Natural killer cell (primary cell): ENCODE data around the gene HGS. TPM values are rescaled to one million over a fixed set of nuclear protein-coding genes. Genes with fewer than 3 reads are reported as not detected.

Experiments
- ATAC-seq, 3 donors: fragments of 150-1000 bp in 2 of 3; fragments of 200-7000 bp in 1 of 3; cut with Tn5 transposase; 1 replicate in 1 of 3; 2 replicates in 2 of 3; pipeline ENCODE4 v1.10.0; 2021; ENCODE audit warnings: mild to moderate bottlenecking in 2 of 3, moderate library complexity in 2 of 3
- DNase-seq, 2 donors: peaks; one replicate each; pipeline versions ENCODE4 v3.0.0 to v3.0.0-alpha.2; 2013 to 2021; ENCODE audit warnings: mixed read lengths in 1 of 2
- H3K27ac ChIP-seq: one replicate; pipeline ENCODE4 v1.5.1; 2013; ENCODE audit warnings: mild to moderate bottlenecking, low read length
- H3K27me3 ChIP-seq: one replicate; pipeline ENCODE4 v1.6.1; 2013; ENCODE audit warnings: low read length; ENCODE audit not compliant: control insufficient read depth, insufficient read depth
- H3K36me3 ChIP-seq: one replicate; pipeline ENCODE4 v1.6.1; 2013; ENCODE audit warnings: low read length; ENCODE audit not compliant: control insufficient read depth, insufficient read depth
- H3K4me1 ChIP-seq: one replicate; pipeline ENCODE4 v1.6.1; 2013; ENCODE audit warnings: low read length; ENCODE audit not compliant: control insufficient read depth, insufficient read depth
- H3K4me3 ChIP-seq: one replicate; pipeline ENCODE4 v1.5.1; 2013; ENCODE audit warnings: low read length
- H3K9me3 ChIP-seq: one replicate; pipeline ENCODE4 v1.6.1; 2013; ENCODE audit warnings: low read length; ENCODE audit not compliant: control insufficient read depth, insufficient read depth
- H3K27ac Mint-ChIP-seq, 2 donors: one replicate each; pipeline ENCODE4 v1.8.0; 2022; ENCODE audit warnings: mild to moderate bottlenecking in 2 of 2, mixed read lengths in 2 of 2, moderate library complexity in 1 of 2
- H3K27me3 Mint-ChIP-seq, 2 donors: one replicate each; pipeline ENCODE4 v1.8.0; 2022; ENCODE audit warnings: low read depth in 2 of 2, mixed read lengths in 2 of 2
- H3K36me3 Mint-ChIP-seq: one replicate; pipeline ENCODE4 v1.8.0; 2022; ENCODE audit warnings: mixed read lengths
- H3K4me1 Mint-ChIP-seq, 2 donors: one replicate each; pipeline ENCODE4 v1.8.0; 2022; ENCODE audit warnings: mixed read lengths in 2 of 2
- H3K4me3 Mint-ChIP-seq: one replicate; pipeline ENCODE4 v1.8.0; 2022; ENCODE audit warnings: mild to moderate bottlenecking, moderate library complexity, mixed read lengths
- H3K9me3 Mint-ChIP-seq, 2 donors: one replicate each; pipeline ENCODE4 v1.8.0; 2022; ENCODE audit warnings: mixed read lengths in 2 of 2
- WGBS: methylation state at CpG from one replicate; pipeline ENCODE4 v1.1.7; 2013; ENCODE audit warnings: missing lambda C conversion rate; ENCODE audit not compliant: insufficient coverage; 5-methylcytosine and 5-hydroxymethylcytosine counted together
- intact Hi-C: fragments of 100-400 bp; cut with micrococcal nuclease; formaldehyde crosslinking; loops from one replicate; pipeline ENCODE4 v1.14.2; 2022
- total RNA-seq, 4 donors: library from RNA; stranded (reverse); fragments of 120-200 nt in 1 of 4; gene quantifications; one replicate each; pipeline versions ENCODE4 v1.2.3 to v1.2.4, GENCODE V29; 2013 to 2022
- TF ChIP-seq, protein P1 (sequence below): fragments of 200-600 bp; IDR thresholded peaks from one replicate; pipeline ENCODE4 v1.8.0; 2022; ENCODE audit warnings: antibody characterized with exemption

HGS gene
- total RNA-seq, 3 donors from 2014 or later (not counting 1 experiment from before 2014, with no cell fraction given) = 179 to 186 (median 181) TPM

DNA sequence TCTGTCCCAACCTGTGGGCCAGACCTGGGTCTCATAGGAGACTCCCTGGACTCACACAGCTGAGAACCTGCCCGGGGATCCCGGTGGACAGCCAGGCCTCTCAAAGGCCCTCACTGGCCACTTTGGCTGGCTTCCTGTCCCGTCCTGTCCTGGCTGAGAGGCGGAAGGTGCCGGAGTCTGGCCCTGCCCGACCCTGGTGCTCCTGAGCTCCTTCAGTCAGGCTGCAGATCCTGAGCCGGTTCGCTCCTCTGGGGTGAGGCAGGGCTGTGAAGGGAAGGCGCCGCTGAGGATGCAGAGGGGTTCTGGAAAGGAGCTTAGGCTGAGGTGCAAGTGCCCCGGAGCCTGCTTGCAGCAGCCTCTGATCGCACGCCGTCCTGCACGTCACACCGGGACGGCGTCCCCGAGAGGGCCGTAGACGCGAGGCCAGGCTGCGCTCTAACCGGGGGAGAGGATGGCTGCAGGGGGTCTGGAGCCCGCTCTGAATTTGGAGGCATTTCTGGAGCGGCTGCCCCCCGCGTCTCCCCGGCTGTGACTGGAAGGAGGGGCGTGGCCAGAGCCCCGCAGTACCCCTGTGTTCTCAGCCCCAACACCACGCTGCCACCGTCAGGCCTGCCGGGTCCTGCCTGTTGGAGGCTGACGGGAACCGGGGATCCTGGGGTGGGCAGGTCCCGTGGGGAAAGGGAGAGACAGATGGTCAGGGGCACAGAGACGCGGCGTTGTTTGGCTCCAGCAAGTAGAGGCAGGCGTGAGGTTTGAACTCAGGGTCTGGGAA lies 4.1 kb downstream of the HGS start:
- H3K27ac ChIP-seq = no peak overlapping the region
- H3K36me3 Mint-ChIP-seq = no peaks in the 10 kb centered on the region
- no peak overlapping the region for H3K4me3 ChIP-seq
- peaks cover 21% of the 10 kb centered on the region for H3K4me1 ChIP-seq
- H3K27me3 Mint-ChIP-seq = no peaks in the 10 kb centered on the region
- H3K27me3 ChIP-seq = no peaks in the 10 kb centered on the region
- no peak for ATAC-seq
- no peaks in the 10 kb centered on the region for H3K9me3 ChIP-seq
- 96% methylated on average over 41 of the region's 41 CpGs for WGBS
- H3K4me1 Mint-ChIP-seq = peaks cover 18 to 40% of the 10 kb centered on the region in 2 donors
- intact Hi-C loops = no loop called here
- peaks cover 58% of the 10 kb centered on the region for H3K36me3 ChIP-seq
- H3K9me3 Mint-ChIP-seq = no peaks in the 10 kb centered on the region
- H3K27ac Mint-ChIP-seq = no peak overlapping the region
- no peak overlapping the region for H3K4me3 Mint-ChIP-seq
- TF ChIP-seq, protein P1, sequence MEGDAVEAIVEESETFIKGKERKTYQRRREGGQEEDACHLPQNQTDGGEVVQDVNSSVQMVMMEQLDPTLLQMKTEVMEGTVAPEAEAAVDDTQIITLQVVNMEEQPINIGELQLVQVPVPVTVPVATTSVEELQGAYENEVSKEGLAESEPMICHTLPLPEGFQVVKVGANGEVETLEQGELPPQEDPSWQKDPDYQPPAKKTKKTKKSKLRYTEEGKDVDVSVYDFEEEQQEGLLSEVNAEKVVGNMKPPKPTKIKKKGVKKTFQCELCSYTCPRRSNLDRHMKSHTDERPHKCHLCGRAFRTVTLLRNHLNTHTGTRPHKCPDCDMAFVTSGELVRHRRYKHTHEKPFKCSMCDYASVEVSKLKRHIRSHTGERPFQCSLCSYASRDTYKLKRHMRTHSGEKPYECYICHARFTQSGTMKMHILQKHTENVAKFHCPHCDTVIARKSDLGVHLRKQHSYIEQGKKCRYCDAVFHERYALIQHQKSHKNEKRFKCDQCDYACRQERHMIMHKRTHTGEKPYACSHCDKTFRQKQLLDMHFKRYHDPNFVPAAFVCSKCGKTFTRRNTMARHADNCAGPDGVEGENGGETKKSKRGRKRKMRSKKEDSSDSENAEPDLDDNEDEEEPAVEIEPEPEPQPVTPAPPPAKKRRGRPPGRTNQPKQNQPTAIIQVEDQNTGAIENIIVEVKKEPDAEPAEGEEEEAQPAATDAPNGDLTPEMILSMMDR = no peak
- DNase-seq = no peak

DNA sequence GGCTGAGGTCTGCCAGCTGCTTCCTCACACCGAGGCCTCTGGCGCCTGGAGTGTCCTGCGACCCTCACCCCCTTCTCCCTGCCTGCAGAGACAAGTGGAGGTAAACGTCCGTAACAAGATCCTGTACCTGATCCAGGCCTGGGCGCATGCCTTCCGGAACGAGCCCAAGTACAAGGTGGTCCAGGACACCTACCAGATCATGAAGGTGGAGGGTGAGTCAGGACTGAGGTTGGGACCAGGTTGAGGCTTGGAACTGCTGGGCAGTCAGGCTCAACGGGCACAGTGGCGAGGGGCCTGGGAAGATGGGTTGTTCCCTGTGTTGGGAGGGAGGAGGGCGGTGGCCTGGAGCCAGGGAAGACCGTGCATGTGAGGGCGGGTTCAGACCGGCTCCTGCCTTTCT lies 4.8 kb downstream of the HGS start:
- no peak overlapping the region for H3K4me3 Mint-ChIP-seq
- H3K27ac Mint-ChIP-seq = no peak overlapping the region

DNA sequence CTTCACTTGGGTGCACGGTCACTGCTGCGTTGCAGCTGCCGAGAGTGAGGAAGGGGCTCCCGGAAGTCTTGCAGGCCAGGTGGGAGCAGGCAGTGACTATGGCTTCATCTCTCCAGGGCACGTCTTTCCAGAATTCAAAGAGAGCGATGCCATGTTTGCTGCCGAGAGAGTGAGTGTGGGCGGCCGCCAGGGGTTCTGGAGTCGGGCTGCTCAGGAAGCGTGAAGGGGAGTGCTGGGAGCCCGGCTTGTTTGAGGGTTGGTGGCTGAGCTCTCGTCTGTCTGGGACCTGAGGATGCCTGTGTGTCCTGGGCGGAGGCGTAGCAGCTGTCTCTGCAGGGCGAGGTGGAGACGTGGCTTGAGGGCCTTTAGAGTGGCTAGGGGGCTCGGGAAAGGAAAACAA lies 6.3 kb downstream of the HGS start:
- ATAC-seq (no peak), DNase-seq (no peak)
- intact Hi-C loops = no loop called here
- H3K4me1 Mint-ChIP-seq = peaks cover 11 to 31% of the 10 kb centered on the region in 2 donors
- Histone ChIP-seq H3K27me3 (no peaks in the 10 kb centered on the region), H3K9me3 (no peaks in the 10 kb centered on the region), H3K36me3 (peaks cover 77% of the 10 kb centered on the region), H3K4me3 (no peak overlapping the region), H3K27ac (no peak overlapping the region), H3K4me1 (peaks cover 9% of the 10 kb centered on the region)
- no peaks in the 10 kb centered on the region for H3K9me3 Mint-ChIP-seq
- H3K36me3 Mint-ChIP-seq = no peaks in the 10 kb centered on the region
- no peaks in the 10 kb centered on the region for H3K27me3 Mint-ChIP-seq
- no peak overlapping the region for H3K4me3 Mint-ChIP-seq
- no peak overlapping the region for H3K27ac Mint-ChIP-seq
- 94% methylated on average over 18 of the region's 18 CpGs for WGBS
- TF ChIP-seq, protein P1 = no peak

More for the DNA sequence above, 4.8 kb downstream of the HGS start:
- no peaks in the 10 kb centered on the region for H3K9me3 Mint-ChIP-seq
- H3K4me1 ChIP-seq = peaks cover 18% of the 10 kb centered on the region
- TF ChIP-seq, protein P1 = no peak
- no peaks in the 10 kb centered on the region for H3K9me3 ChIP-seq
- H3K36me3 ChIP-seq = peaks cover 63% of the 10 kb centered on the region
- H3K4me3 ChIP-seq = no peak overlapping the region
- DNase-seq = no peak
- no peak for ATAC-seq
- no peaks in the 10 kb centered on the region for H3K27me3 ChIP-seq
- H3K27me3 Mint-ChIP-seq = no peaks in the 10 kb centered on the region
- WGBS = 95% methylated on average over 14 of the region's 14 CpGs
- no peaks in the 10 kb centered on the region for H3K36me3 Mint-ChIP-seq
- intact Hi-C loops = no loop called here
- H3K27ac ChIP-seq = no peak overlapping the region
- H3K4me1 Mint-ChIP-seq = peaks cover 18 to 38% of the 10 kb centered on the region in 2 donors

DNA sequence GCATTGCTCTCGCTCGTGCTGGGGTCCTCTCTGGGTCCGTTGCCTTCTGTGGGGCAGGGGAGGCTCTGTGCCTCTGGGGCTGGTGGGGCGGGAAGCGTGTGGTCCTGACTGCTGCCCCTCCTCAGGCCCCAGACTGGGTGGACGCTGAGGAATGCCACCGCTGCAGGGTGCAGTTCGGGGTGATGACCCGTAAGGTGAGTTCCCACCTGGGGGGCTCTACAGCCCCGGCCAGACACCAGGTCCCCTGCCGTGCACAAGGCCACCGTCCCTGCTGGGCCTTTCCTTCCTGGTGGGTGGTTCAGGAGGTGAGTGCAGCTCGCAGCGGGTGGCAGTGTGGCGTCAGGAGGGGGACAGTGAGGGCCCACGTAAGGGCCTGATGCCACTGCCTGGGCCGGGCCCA lies 6.7 kb downstream of the HGS start:
- no peak overlapping the region for H3K4me3 ChIP-seq
- TF ChIP-seq, protein P1 = no peak

More for the DNA sequence above, 6.7 kb downstream of the HGS start:
- H3K27ac ChIP-seq = no peak overlapping the region
- Mint-ChIP-seq H3K27me3 (no peaks in the 10 kb centered on the region), H3K4me1 (peaks cover 11 to 27% of the 10 kb centered on the region in 2 donors), H3K4me3 (no peak overlapping the region), H3K36me3 (no peaks in the 10 kb centered on the region), H3K27ac (no peak overlapping the region), H3K9me3 (no peaks in the 10 kb centered on the region)
- H3K27me3 ChIP-seq = no peaks in the 10 kb centered on the region
- peaks cover 82% of the 10 kb centered on the region for H3K36me3 ChIP-seq
- intact Hi-C loops = no loop called here
- no peaks in the 10 kb centered on the region for H3K9me3 ChIP-seq
- ATAC-seq (no peak), DNase-seq (no peak)
- WGBS = 94% methylated on average over 17 of the region's 17 CpGs
- H3K4me1 ChIP-seq = peaks cover 4% of the 10 kb centered on the region
